GM12878 (cell line): ENCODE data around the gene CYTH3.

Experiments
- ATF2 ChIP-seq: IDR thresholded peaks from 2 replicates; pipeline ENCODE4 v1.6.1; 2012; ENCODE audit warnings: low read length, inconsistent platforms
- CTCF ChIP-seq, 3 experiments: IDR thresholded peaks in 2 of 3; conservative IDR thresholded peaks in 1 of 3; 2 replicates each; pipeline ENCODE4 v1.5.1; 2011; ENCODE audit warnings: low read depth in 3 of 3, low read length in 3 of 3, mild to moderate bottlenecking in 3 of 3, control low read depth in 2 of 3, moderate library complexity in 2 of 3, inconsistent platforms in 1 of 3, mixed read lengths in 1 of 3; ENCODE audit not compliant: control insufficient read depth in 2 of 3, insufficient read depth in 1 of 3; ENCODE audit errors: extremely low read depth in 1 of 3
- E2F8 ChIP-seq: fragments of 450-650 bp; IDR thresholded peaks from 2 replicates; pipeline ENCODE4 v1.6.1; 2018; ENCODE audit warnings: mild to moderate bottlenecking, low read depth, moderate library complexity; ENCODE audit not compliant: partially characterized antibody
- MAX ChIP-seq: IDR thresholded peaks from 2 replicates; pipeline ENCODE4 v1.6.1; 2012; ENCODE audit warnings: low read depth, low read length, improper control_type of control experiment
- POLR2A ChIP-seq: IDR thresholded peaks from 2 replicates; pipeline ENCODE4 v1.6.1; 2011; ENCODE audit warnings: low read depth, mild to moderate bottlenecking, low read length
- SMC3 ChIP-seq: IDR thresholded peaks from 2 replicates; pipeline ENCODE4 v1.6.1; 2011; ENCODE audit warnings: low read length, improper control_type of control experiment, borderline replicate concordance

- TF ChIP-seq ATF2 (no peak), CTCF (IDR thresholded peaks at IDR 0.05 in 2 of 3, conservative IDR thresholded peaks at IDR 0.05 in 1 of 3; ENCODE audit: control insufficient read depth in 2 of 3, extremely low read depth in 1 of 3, insufficient read depth in 1 of 3, low read depth in 3 of 3, low read length in 3 of 3) (no peak), POLR2A (no peak), SMC3 (no peak), E2F8 (no peak), MAX (no peak)
Observed at GRCh38 chr7:6188389-6188788, 84.0 kb downstream of the CYTH3 start.
